ENCODE measurements around the gene NREP.

NREP gene

DNA sequence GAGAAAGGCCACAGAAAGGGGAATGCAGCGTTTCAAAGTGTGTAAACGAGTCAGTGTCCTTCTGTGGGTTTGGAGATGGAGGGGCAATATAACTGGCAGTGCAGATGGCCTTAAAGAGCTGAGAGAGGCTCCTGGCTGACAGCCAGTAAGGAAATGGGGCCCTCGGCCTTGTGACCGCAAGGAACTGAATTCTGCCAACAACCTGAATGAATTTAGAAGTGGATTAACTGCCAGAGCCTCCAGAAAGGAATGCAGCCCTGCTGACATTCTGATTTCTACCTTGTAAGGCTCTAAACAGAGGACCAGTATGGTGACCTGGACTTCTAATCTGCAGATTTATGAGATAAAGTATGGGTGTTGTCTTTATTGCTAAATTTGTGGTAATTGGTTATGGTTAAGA, 17.5 kb upstream of the NREP start:
- DNase-seq, result no peak

DNA sequence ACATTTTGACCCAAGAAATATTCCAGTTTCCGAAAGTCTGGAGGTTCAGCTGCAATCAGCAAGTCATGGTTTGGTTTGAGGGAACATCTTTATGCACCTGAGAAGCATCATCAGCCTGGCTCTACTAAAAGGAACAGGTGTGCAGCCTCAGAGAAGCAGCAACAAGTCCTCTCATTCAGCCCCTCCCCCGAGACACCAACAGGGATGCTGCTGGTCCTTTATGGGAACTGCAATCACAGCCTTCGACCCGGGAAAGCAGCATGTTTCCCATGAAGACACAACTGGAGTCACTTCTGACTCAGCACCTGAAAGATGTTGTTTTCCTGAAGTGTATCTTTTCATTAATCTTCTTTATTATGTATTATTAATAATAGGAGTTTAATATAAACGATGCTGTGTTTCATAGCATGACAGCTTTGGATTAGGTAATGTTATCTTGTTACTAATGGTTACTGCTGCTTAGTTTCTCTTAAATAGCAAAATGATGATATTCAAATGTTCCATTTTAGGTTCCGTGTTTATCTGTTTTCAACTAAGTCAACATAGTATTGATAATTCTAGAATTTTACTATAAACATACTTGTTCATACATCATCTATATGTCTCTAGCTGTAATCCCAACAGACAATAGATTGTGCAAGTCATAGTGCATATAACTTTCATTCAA, 15.6 kb upstream of the NREP start:
- DNase-seq, result no peak

DNA sequence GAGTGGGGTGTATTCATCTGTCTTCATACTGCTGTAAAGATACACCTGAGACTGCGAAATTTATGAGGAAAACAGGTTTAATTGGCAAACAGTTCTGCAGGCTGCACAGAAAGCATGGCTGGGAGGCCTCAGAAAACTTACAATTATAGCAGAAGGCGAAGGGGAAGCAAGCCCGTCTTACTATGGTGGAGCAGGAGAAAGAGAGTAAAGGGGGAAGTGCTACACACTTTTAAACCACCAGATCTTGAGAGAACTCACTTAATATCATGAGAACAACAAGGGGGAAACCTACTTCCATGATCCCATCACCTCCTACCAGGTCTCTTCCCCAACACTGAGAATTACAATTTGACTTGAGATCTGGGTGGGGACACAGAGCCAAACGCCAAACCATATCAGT, 12.5 kb upstream of the NREP start:
- no peak for DNase-seq

DNA sequence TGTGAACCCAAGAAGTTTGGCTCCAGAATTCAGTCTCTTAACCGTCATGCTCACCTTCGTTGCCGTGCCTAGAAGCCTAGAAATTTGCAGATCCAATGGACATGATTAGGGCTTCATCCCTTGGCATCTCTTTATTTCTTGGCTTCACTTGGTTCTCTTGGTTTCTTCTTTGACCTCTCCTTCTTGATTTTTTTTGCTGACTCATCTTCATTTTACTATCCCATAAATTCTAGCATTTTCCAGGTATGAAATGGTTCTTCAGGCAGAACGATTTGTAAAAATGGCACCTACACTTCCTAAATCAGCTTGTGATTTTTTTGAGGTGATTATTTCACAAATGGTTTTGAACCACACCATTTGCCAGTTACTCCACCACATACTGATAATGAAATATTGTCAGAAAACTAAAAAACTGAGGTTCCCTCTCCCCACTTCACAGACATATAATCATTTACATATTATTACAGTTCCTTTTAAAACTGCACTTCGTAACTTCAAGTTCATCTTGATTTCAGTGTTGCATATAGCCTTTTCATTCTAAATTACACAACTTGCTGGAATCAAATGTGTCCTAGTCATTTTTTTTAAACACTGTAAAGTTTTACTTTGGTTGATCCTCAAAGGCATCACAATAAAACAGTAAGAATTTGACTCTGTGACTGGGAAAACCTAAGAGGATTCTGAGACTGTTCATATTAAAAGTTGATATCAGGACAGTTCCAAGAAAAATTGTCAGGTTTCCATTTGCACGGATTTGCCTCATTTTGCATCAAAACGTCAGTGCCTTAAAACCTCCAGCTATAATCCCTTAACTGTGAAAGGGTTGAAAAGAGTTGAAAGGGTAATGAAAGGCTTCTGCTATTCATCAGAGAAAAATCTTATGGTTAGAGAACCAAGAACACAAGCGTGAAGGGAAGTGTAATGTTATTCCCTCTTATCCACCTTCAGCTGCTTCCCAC, 8.9 kb upstream of the NREP start:
- DNase-seq, result no peak

DNA sequence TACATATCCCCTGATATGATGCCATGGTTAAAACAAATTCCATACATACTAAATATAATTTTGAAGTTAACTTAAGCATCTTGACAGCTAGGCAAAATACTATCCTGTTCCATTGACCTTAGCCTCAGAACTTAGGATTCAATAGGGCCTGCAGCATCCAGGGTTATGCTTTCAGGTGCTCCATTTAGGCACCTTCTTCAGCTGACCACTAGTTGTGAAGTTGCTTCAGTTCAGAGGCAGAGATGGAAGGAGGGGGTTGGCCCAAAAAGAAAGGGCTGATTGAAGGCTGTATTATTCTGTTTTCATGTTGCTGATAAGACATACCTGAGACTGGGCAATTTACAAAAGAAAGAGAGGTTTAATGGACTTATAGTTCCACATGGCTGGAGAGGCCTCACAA, 7.0 kb upstream of the NREP start:
- DNase-seq, result no peak

DNA sequence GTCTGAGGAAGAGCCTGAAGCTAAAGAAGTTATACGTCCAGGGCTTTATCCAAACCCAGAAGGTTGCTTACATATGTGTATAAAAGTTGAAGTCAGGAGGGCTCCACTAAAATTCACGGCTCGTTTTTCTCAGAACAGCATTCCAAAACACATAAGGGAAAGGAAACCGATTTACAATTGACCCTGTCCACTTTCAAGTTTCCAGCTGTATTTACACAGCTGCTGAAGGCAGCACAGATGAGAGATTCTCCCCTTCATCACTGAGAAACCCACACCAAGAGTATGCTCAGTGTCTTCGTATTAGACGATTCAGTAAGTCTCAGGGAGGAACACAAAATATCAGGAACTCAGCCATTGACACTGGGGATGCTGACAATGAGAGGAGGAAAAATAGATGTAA, 5.9 kb upstream of the NREP start:
- DNase-seq, result no peak

DNA sequence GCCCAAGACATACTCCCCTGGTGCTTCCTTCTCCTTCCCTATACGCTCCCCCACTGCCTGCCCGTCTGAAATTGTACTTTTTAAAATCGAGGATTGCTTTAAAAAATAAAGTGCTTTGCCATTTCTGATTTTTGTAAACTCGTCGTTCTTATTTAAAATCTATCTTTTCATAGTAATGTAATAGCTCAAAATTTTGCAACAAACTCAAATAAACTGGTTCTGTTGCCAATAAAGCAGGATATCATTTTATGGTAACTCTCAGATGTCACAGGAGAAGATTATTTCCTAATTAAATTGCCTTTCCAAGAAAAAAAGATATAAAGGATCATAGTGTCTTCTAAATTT, 1.3 kb upstream of the NREP start:
- DNase-seq, result no peak

DNA sequence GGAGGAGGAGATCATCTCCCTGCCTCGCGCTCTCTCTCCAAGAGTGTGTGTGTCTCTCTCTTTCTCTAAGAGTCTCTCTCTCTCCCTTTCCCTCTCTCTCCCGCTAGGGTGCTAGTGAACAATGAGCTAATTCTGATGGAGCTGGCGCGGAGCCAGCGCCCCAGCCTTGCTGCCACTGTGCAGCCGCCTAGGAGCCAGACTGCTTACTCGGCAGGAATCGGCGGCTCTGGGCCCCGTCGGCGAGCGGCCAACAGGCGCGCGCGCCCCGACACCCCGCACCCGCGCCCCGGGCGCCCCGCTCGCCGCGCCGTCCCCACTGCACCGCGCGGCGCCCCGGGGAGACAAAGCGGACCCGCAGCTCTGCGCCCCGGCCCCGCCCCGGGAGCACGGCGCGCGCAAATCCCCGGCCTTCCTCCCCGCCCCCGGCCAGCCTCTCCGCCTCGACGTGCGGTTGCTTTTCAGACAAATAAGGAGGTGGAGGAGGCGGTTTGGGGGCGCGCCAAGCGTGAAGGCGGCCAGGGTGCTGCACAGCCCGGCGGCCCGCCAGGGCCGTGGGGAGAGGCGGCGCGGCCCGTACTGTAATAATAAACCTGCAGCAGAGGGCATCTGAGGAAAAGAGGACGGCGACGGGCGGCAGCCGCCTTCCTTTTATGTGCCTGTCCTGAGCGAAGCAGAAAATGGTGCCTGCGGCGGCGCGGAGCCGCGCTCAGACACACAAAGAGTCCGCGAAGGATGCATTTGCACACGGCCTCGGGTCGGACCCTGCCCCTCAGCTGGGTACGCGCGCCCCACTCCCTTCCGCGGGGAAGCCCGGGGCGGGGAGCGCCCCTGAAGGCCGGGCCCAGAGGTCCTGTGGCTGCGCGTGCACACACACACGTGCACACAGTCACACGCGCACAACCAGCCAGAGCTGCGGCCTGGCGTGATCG, 625 bp upstream of the NREP start:
- peak; percentile 100 for DNase-seq

DNA sequence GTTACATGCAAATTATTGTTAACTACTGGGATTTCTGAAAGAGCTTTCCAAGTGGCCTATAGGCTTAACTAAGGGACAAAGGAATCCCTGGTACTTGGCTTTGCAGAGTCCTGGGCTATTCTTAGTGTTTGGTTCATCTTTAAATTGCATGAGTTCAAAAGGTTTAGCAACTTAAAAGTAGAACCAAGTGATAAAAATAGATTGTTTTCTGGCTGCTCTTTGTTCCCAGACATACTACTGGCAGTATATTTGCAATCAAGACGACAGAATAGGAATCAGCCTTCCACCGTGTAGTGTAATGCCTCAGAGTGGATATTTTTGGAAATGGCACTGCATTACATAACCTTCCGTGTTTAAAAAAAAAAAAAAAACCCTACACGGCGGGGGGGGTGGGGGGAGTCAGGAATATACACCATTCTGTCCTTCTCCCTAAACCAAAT, 1.0 kb downstream of the NREP start:
- DNase-seq, result peak; percentile 76

DNA sequence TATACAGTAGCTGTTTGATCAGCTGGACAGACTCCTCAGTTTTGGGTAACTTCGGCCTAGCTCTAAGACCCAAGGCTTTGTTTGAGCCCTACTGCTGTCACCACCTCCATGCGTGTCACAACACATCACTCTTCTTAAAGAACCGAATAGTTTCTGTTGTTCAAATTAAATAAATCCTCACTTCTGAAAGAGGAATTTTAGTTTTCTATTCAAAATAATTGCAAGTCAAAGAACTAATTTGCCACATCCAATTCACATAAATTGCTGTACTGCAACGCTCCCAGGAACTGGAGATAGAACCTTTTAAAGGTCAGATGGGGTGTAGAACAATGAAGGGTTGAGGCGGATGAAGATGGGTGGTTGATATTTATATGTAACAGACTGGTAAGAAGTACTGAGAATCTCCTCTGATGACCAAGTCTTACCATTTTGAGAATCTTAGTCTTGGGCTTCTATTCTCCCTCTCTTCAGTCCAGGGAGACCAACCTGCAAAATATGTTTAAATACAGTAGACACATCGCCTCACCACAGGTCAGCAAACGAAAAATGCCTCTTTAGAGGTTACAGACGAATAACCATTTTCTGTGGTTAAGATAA, 1.6 kb downstream of the NREP start:
- peak; percentile 59 for DNase-seq

DNA sequence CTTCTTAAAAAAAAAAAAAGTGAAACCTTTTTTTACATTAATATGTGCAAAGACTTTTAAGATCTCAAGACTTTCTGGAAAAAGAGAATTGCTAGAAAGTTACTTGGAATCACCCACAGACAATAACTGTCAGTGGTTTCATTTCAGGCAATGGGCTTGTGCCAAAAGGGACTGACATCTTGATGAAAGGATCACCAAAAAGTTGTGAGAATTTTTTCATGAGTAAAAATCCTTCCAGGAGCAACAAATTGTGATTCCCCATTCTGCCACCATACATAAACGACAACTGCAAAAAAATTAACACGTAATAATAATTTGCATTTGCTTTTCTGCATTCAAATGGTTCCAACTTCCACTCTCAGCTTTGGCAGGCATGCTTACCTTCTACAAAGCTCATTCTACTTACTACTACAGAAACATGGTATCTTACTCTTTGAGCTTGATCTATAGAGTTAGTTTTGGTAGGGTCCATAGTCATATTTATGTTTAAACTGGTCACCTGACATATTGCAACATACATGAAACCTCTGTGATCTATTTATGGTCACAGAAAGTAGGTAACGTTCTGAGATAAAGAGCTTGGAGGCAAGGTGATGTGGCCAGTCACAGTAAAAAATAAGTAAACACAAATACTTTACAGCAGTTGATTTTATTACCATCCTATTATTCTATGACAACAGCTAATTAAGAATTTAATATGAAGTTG, 3.0 kb downstream of the NREP start:
- DNase-seq, result no peak

DNA sequence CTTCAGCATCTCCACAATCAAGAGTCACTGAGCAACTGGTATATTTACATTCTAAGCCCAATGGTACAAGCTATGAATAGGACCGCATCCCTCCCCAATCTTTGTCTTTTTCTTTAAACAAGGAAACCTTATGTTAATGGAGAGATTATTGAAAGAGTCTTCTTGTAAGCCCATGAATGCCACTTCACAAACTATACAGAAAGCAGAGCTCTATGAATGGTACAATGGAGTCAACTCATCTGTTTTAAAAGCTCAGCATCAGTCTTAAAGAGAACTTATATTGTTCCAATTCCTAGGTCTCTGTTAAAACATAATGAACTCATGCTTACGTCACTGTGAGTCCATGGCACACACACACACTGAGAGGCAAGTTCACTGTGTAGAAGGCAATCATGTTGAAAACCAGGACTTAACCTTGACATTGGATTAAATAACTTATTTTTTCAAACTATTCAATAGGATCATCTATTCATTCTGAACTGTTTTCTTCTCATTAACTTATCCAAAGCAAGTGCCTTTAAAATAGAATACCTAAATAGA, 4.5 kb downstream of the NREP start:
- DNase-seq, result no peak

DNA sequence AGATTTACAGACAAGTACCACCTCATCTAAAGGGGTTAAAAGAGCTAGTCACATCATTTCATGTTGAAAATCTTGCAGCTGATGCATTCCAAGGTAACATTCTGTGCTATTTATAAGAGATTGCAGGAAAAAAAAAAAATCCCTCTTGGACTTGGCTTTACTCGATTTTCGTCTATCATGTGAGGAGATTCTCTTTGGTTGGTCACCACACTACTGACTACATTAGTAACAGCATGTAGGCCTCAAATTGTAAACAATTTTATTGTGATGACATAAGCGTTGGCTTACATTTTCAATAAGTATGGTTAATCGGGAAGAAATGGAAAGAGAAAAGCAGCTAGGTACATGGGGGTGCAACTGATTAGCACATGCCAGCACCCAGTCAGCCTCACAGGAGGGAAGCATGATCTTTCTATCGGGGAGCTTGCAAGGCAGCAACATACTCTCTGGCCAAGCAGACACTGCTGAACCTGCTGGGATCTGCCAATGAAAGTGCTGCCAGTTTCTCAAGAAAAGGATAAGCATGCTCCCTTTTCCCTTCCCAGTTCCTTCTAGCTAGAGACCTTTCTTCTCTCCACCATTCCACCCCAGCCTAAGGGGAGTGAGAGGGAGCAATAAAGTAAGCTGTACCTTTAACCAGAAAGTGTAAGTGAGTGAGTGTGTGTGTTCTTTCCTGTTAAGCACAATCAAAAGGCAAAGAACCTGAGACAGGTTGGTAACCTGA, 7.5 kb downstream of the NREP start:
- no peak for DNase-seq

DNA sequence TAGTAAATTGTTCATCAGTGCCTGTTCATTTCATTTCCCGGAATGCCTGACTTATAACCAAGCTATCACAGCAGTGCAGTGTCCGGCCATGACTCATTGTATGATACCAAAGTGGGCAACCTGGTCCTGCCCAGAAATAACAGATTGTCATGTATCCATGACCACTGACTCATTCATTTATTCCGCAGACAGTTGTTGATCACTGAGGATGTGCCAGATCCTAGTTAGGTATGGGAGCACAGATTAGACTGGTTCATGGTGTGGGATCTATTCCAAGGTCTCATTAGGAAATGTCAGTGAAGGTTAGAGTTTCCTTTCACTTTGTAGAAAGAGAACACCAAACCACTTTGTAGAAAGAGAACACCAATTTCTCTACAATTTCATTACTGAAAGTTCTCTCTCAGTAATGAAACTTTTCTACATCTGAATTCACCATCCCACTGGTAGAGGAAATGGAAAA, 8.7 kb downstream of the NREP start:
- no peak for DNase-seq

DNA sequence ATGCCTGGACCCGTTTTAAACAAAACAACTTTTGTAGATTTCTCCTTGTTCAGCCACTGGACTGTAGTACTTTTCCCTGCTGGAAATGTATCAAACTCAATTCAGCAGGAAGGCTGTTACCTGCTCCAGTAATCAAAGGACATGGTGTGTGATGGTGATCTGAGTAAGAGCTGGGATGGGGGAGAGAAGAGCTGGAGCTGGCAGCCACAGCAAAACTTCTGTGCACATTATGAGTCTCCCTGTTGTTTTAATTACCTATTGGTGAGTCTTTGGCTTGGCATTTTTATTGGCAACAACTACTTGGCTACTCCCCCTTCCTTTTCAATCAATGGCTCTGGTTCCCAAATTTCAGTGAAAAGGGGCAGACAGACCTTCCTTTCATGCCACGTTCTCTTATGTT, 9.7 kb downstream of the NREP start:
- no peak for DNase-seq

DNA sequence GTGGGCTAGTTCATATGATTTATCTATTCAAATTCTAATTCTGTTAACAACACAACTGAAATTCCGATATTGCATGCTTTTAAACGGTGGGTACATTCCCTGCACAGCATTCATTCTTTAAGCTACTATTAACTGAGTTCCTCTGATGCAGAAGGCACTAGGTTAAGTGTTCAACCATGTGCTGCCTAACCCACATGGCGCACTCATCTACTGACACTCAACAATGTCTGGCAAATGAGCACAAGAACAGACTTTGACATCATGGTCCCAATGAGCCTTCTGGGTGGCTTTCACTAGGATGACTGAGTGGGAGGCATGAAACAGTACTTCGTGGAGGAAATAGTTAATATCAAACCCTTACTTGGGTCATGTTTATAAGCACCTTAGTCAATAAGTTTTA, 10.2 kb downstream of the NREP start:
- DNase-seq, result no peak

DNA sequence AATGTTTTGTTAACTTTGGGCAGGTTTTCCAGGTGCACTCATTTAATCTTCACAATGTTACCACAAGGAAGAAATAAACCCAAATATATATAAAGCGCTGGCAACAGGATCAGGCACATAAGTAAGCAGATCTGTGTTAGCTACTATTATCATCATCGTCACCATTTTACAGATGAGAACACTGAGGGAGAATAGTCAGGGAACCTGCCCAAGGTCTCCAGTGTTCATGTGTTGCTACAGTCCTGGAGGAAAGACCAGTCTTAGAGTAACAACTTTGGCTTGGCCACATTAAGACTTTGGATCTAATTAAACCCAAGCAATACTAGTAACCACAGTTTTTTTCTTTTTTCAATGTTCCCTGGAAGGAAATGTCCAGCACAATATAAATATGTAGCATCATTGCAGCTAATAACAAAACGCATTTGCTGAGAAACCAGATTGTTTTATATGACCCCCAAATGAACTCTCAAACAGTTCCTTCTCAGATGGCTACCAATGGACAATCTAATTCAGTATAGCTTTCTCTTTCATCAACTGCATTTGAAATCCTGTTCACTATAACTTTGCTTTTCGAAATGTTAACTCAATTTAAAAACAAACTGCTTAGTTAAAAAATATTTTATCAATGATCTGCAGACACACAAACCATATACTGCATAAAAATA, 11.8 kb downstream of the NREP start:
- DNase-seq, result no peak

DNA sequence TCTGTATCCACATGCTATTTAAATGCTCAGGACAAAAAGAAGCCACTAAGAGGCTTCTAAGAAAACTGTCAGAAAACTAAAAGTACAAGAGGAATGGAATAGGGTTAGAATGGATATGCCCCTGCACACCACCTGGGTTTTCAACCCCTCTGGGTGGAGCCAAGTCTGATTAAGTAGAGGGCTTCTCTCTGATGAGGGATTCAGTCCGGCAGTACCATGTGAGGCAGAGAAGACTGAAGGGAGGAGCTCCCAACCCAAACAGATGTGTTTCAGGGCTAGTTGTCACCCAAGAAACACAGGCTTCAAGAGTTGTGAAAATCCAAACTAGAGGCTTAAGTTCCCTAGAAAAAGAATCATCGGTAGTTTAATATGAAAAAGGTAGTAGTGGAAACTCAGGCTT, 12.5 kb downstream of the NREP start:
- DNase-seq, result no peak

DNA sequence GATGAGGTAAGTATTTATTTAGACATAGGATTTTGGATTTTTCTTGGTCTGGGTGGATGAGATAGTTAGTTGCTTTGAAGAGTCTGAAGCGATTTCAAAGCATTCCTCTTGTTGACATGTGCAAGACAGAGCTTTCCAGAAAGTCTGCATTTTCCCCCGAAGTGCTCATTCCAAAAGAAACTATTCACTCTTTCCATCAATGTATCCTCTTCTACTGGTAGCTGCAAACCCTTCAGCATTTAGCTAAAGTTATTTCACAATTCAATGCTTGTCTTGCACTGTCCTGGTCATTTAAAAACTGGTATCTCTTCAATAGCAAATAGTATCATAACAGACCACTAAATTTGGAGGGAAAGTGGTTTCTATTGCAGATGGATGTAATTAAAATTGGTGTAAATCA, 13.0 kb downstream of the NREP start:
- no peak for DNase-seq

DNA sequence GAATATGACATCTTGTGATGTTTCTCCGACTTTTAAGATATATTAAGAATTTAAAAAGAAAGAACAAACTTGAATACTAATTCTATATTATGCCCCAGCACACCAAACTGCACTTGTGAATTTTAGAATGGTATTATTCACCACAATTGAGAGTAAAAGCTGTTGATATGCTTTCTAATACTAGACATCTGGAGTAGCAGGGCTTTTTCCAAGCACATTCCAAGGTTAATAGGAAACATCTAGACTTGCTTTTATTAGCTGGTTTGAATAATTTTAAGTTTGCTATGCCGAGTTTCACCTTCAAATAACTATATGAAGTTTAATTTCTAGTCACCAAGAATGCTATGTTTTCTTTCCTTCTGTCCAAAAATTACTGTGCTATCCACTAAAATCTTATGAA, 13.5 kb downstream of the NREP start:
- DNase-seq, result no peak
